IMR-90 (cell line): ENCODE data around the gene ADAP1. TPM values are rescaled to one million over a fixed set of nuclear protein-coding genes. Genes with fewer than 3 reads are reported as not detected.
"Not testable (repeated sequence)": the region's sequence is repeated elsewhere in the genome, so short reads cannot be mapped to it uniquely, and the experiment has no call there.

Experiments
- ATAC-seq: fragments of 200-7000 bp; cut with Tn5 transposase; 2 replicates; pipeline ENCODE4 v1.9.1; 2020; ENCODE audit warnings: low read depth, mild to moderate bottlenecking, moderate library complexity
- BruUV-seq: library from RNA; stranded (reverse); fragments of 400-500 nt; replicated peaks from 2 replicates; lab custom pipeline; 2021; lab: Mats Ljungman, UMichigan
- CTCF ChIA-PET: fragments of 300-600 bp; formaldehyde crosslinking; extraction: SDS; loops from one replicate; lab custom pipeline; 2021; ENCODE audit warnings: antibody characterized with exemption; lab: Yijun Ruan, JAX
- POLR2A ChIA-PET: fragments of 300-600 bp; sonication (Branson Sonifier 250); formaldehyde crosslinking; loops from one replicate; lab custom pipeline; 2022; ENCODE audit warnings: antibody characterized with exemption; ENCODE audit not compliant: unreplicated experiment; lab: Charles Lee
- DNase-seq: peaks from one replicate; pipeline ENCODE4 v3.0.0; 2013
- H2AFZ ChIP-seq: replicated peaks from 2 replicates; pipeline ENCODE3; 2013; ENCODE audit warnings: low read length, mild to moderate bottlenecking; ENCODE audit not compliant: poor library complexity
- H2AK5ac ChIP-seq: 2 replicates; pipeline ENCODE4 v1.6.1; 2013; ENCODE audit warnings: low read depth, low read length, inconsistent platforms
- H2AK9ac ChIP-seq: replicated peaks from 2 replicates; pipeline ENCODE3; 2013; ENCODE audit warnings: mild to moderate bottlenecking, low read depth, low read length, moderate library complexity; ENCODE audit not compliant: poor library complexity
- H2BK120ac ChIP-seq: 2 replicates; pipeline ENCODE4 v1.6.1; 2013; ENCODE audit warnings: low read depth, low read length, inconsistent platforms
- H2BK15ac ChIP-seq: 3 replicates; pipeline ENCODE4 v1.6.1; 2013; ENCODE audit warnings: low read depth, low read length, inconsistent platforms
- H2BK20ac ChIP-seq: 2 replicates; pipeline ENCODE4 v1.6.1; 2013; ENCODE audit warnings: low read depth, mild to moderate bottlenecking, inconsistent platforms, low read length, moderate library complexity
- H2BK5ac ChIP-seq: 2 replicates; pipeline ENCODE4 v1.6.1; 2013; ENCODE audit warnings: mild to moderate bottlenecking, low read depth, low read length, inconsistent platforms; ENCODE audit not compliant: poor library complexity, severe bottlenecking
- H3K14ac ChIP-seq: replicated peaks from 2 replicates; pipeline ENCODE4 v1.6.1; 2013; ENCODE audit warnings: low read depth, low read length, inconsistent platforms
- H3K18ac ChIP-seq: 2 replicates; pipeline ENCODE4 v1.6.1; 2013; ENCODE audit warnings: low read depth, low read length, control low read depth
- H3K23ac ChIP-seq: 2 replicates; pipeline ENCODE4 v1.6.1; 2013; ENCODE audit warnings: low read depth, low read length, inconsistent platforms
- H3K27ac ChIP-seq: 2 replicates; pipeline ENCODE4 v1.5.1; 2013; ENCODE audit warnings: mild to moderate bottlenecking, control low read depth, low read length; ENCODE audit not compliant: insufficient read depth
- H3K27me3 ChIP-seq: 2 replicates; pipeline ENCODE4 v1.6.1; 2013; ENCODE audit warnings: low read length; ENCODE audit not compliant: control insufficient read depth, insufficient read depth
- H3K36me3 ChIP-seq: 2 replicates; pipeline ENCODE4 v1.6.1; 2013; ENCODE audit warnings: low read length, mixed read lengths; ENCODE audit not compliant: control insufficient read depth, insufficient read depth
- H3K4ac ChIP-seq: 2 replicates; pipeline ENCODE4 v1.6.1; 2013; ENCODE audit warnings: low read depth, low read length, inconsistent platforms
- H3K4me1 ChIP-seq: 2 replicates; pipeline ENCODE4 v1.6.1; 2013; ENCODE audit warnings: low read length, mixed read lengths; ENCODE audit not compliant: control insufficient read depth, insufficient read depth
- H3K4me2 ChIP-seq: 2 replicates; pipeline ENCODE4 v1.6.1; 2013; ENCODE audit warnings: low read depth, mild to moderate bottlenecking, control low read depth, low read length, moderate library complexity
- H3K4me3 ChIP-seq: 2 replicates; pipeline ENCODE4 v1.5.1; 2013; ENCODE audit warnings: low read depth, mild to moderate bottlenecking, control low read depth, low read length, moderate library complexity; ENCODE audit not compliant: insufficient read depth
- H3K56ac ChIP-seq: 2 replicates; pipeline ENCODE4 v1.6.1; 2013; ENCODE audit warnings: low read length, inconsistent platforms; ENCODE audit not compliant: insufficient read depth; ENCODE audit errors: extremely low read depth
- H3K79me1 ChIP-seq, 2 experiments: 2 replicates each; pipeline ENCODE4 v1.6.1; 2013; ENCODE audit warnings: low read length in 2 of 2, inconsistent platforms in 1 of 2, low read depth in 1 of 2
- H3K9ac ChIP-seq: 2 replicates; pipeline ENCODE4 v1.6.1; 2013; ENCODE audit warnings: low read depth, low read length, control low read depth
- H3K9me1 ChIP-seq: 2 replicates; pipeline ENCODE4 v1.6.1; 2013; ENCODE audit warnings: low read length, inconsistent platforms; ENCODE audit not compliant: insufficient read depth
- H3K9me3 ChIP-seq: 2 replicates; pipeline ENCODE4 v1.6.1; 2013; ENCODE audit warnings: low read length; ENCODE audit not compliant: control insufficient read depth, insufficient read depth
- H4K20me1 ChIP-seq: 2 replicates; pipeline ENCODE4 v1.6.1; 2013; ENCODE audit warnings: low read length, inconsistent platforms; ENCODE audit not compliant: insufficient read depth
- H4K5ac ChIP-seq: 2 replicates; pipeline ENCODE4 v1.6.1; 2013; ENCODE audit warnings: mild to moderate bottlenecking, low read depth, low read length, control low read depth
- H4K8ac ChIP-seq, 2 experiments: 2 replicates each; pipeline ENCODE4 v1.6.1; 2013; ENCODE audit warnings: low read depth in 2 of 2, low read length in 2 of 2, control low read depth in 1 of 2, inconsistent platforms in 1 of 2
- H4K91ac ChIP-seq: 2 replicates; pipeline ENCODE4 v1.6.1; 2013; ENCODE audit warnings: low read depth, low read length, inconsistent platforms; ENCODE audit not compliant: insufficient read depth
- BHLHE40 ChIP-seq: fragments of 150-350 bp; IDR thresholded peaks from 2 replicates; pipeline ENCODE4 v1.6.1; 2016; ENCODE audit warnings: mild to moderate bottlenecking, low read depth, low read length
- MAZ ChIP-seq: IDR thresholded peaks from 2 replicates; pipeline ENCODE4 v1.6.1; 2012; ENCODE audit warnings: low read depth, mild to moderate bottlenecking, low read length, improper control_type of control experiment, moderate library complexity, borderline replicate concordance
- RAD21 ChIP-seq: IDR thresholded peaks from 2 replicates; pipeline ENCODE4 v1.6.1; 2012; ENCODE audit warnings: low read length, improper control_type of control experiment
- SMC3 ChIP-seq: fragments of 150-350 bp; IDR thresholded peaks from 2 replicates; pipeline ENCODE4 v1.6.1; 2016; ENCODE audit warnings: low read depth, mild to moderate bottlenecking, antibody characterized with exemption, low read length, moderate library complexity
- WGBS, 2 experiments: methylation state at CpG; one replicate each; pipeline versions ENCODE4 v1.1.5 to v1.1.7; 2013; ENCODE audit warnings: missing lambda C conversion rate in 2 of 2; ENCODE audit not compliant: insufficient read length in 1 of 2; ENCODE audit errors: extremely low coverage in 2 of 2; 5-methylcytosine and 5-hydroxymethylcytosine counted together
- dilution Hi-C: fragments of 300-500 bp; cut with HindIII; formaldehyde crosslinking; loops from one replicate; pipeline ENCODE4 v1.14.3; 2018; ENCODE audit warnings: low sequenced_read_pairs; ENCODE audit not compliant: unreplicated experiment
- in situ Hi-C: fragments of 300-500 bp; cut with MboI; formaldehyde crosslinking; loops from 3 replicates; pipeline ENCODE4 v1.14.3; 2019; ENCODE audit warnings: low sequenced_read_pairs, inconsistent platforms, mixed read lengths
- intact Hi-C: fragments of 100-400 bp; cut with micrococcal nuclease; formaldehyde crosslinking; loops from 2 replicates; pipeline ENCODE4 v1.10.0; 2022
- polyA plus RNA-seq, 3 experiments: library from polyadenylated mRNA; depleted of rRNA; stranded (reverse); fragments of >200 nt; gene quantifications; 2 replicates each; pipeline ENCODE4 v1.2.3, GENCODE V29; 2012; ENCODE audit warnings: low replicate concordance in 1 of 3
- total RNA-seq: library from RNA; depleted of rRNA; stranded (reverse); fragments of >200 nt; gene quantifications from 2 replicates; pipeline ENCODE4 v1.2.3, GENCODE V29; 2012
- TF ChIP-seq, protein P1 (sequence below): conservative IDR thresholded peaks from 2 replicates; pipeline ENCODE4 v1.5.1; 2012; ENCODE audit warnings: mild to moderate bottlenecking, low read depth, low read length, improper control_type of control experiment

Gene ADAP1
- total and polyA plus RNA-seq, 2 of the 4 experiments (the other 2 are of a cell fraction): 1.4 to 2.0 TPM

DNA sequence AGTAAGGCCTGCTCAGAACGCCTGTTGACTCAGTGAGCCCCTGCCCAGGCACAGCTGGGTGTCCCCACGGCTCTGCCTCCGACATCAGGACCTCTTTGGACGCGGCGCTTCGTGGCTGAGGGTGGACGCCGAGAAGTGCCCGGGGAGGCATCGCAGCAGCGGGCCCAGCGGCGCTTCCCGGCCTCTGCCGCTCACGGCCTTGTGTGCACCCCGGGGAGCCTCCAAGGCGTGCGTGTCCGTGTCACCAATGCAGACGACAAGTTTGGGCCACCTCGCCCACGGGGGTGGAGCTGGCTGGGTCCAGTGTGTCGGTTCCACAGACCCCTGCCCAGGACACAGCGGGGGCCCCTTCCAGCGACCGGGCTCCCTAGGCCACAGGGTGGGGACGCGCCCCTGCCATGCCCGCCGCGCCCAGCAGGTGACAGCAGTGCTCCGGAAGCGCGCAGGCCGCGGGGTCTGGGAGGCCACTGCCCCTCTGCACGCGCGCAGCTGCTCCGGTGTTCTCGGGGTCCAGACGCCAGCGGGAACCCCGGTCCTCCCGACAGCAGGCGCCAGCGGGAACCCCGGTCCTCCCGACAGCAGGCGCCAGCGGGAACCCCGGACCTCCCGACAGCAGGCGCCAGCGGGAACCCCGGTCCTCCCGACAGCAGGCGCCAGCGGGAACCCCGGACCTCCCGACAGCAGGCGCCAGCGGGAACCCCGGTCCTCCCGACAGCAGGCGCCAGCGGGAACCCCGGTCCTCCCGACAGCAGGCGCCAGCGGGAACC is 45.7 kb downstream of the ADAP1 start:
- H3K4me2 ChIP-seq: not testable (repeated sequence)

More for the DNA sequence above, 45.7 kb downstream of the ADAP1 start:
- Histone ChIP-seq H2BK120ac (peak overlapping the region; percentile 40; the same call in 1 of the 2 replicates), H3K4me3 (peak overlapping the region; percentile 27; the same call in 1 of the 2 replicates), H2AK9ac (peak overlapping the region; percentile 91), H2AFZ (peak overlapping the region; percentile 61)
- H2BK5ac ChIP-seq, H3K4me1 ChIP-seq, H3K14ac ChIP-seq, POLR2A ChIA-PET, H3K9me1 ChIP-seq, H3K27me3 ChIP-seq, dilution Hi-C loops, H3K56ac ChIP-seq, H4K8ac ChIP-seq, H3K18ac ChIP-seq, H3K27ac ChIP-seq, H3K23ac ChIP-seq, H3K9me3 ChIP-seq, H3K9ac ChIP-seq, H4K91ac ChIP-seq, H4K5ac ChIP-seq, H3K79me1 ChIP-seq, H2AK5ac ChIP-seq, in situ Hi-C loops, CTCF ChIA-PET, H3K36me3 ChIP-seq, H2BK20ac ChIP-seq, H3K4ac ChIP-seq, BruUV-seq, H2BK15ac ChIP-seq, H4K20me1 ChIP-seq: not testable (repeated sequence)
- WGBS, 2 experiments: 26% methylated on average over 24 of the region's 73 CpGs; no CpG with 5 or more reads in 1 of the 2 experiments
- TF ChIP-seq, protein P1, sequence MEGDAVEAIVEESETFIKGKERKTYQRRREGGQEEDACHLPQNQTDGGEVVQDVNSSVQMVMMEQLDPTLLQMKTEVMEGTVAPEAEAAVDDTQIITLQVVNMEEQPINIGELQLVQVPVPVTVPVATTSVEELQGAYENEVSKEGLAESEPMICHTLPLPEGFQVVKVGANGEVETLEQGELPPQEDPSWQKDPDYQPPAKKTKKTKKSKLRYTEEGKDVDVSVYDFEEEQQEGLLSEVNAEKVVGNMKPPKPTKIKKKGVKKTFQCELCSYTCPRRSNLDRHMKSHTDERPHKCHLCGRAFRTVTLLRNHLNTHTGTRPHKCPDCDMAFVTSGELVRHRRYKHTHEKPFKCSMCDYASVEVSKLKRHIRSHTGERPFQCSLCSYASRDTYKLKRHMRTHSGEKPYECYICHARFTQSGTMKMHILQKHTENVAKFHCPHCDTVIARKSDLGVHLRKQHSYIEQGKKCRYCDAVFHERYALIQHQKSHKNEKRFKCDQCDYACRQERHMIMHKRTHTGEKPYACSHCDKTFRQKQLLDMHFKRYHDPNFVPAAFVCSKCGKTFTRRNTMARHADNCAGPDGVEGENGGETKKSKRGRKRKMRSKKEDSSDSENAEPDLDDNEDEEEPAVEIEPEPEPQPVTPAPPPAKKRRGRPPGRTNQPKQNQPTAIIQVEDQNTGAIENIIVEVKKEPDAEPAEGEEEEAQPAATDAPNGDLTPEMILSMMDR: peak; percentile 77
- peak; percentile 83 for TF ChIP-seq RAD21
- peak; percentile 22; the same call in 1 of the 2 replicates for TF ChIP-seq BHLHE40
- peak; percentile 40; the same call in 1 of the 2 replicates for TF ChIP-seq MAZ
- TF ChIP-seq SMC3: peak; percentile 73
- intact Hi-C loops: loop anchor here (1.0 to 10.0 kb wide), 3 partner anchors 46 to 156 kb away; partner anchors contain the start of genes ADAP1 and GPR146
- DNase-seq: peak; percentile 21
- ATAC-seq: peak; percentile 94
